Measurements from ENCODE around the gene OR1F1.
A peak's percentile ranks its signal among the peaks of the same experiment; 100 is the strongest.
"Not testable (repeated sequence)": the region's sequence is repeated elsewhere in the genome, so short reads cannot be mapped to it uniquely, and the experiment has no call there.

The OR1F1 gene

DNA sequence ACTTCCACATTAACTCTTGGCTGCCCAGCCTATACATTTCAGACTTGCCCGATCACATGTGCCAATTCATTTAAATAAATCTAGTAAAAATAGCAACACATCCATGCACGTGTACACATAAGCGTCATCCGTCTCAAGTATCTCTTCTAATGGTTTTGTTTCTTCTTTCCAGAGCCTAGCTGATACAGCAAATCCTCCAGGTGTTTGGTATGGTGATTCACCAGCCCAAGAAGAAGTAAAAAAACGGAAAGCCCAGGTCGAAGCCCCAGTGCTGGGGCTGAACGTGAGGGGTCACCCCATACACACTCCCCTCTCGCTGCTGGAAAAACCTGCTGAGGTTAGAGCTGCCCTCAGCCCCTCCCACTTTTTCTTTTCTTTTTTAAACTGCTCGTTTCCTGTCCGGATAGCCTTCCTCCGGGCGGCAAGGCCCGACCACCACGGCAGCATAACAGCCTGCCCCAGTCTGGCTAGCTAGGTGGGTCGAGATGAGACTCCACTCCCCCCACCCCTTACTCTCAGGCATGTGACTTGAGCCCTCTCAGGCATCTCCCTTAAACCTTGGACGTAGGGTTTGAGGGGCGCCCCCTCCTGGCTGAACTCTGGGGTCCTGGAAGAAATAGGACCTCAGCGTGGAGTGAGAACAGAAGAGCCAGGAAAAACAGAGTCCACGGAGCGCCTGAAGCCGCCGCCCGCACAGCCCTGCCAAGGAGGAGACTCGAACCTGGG, 13.9 kb upstream of the OR1F1 start:
- DNase-seq: peak in 1 of 3 experiments; percentile 8

DNA sequence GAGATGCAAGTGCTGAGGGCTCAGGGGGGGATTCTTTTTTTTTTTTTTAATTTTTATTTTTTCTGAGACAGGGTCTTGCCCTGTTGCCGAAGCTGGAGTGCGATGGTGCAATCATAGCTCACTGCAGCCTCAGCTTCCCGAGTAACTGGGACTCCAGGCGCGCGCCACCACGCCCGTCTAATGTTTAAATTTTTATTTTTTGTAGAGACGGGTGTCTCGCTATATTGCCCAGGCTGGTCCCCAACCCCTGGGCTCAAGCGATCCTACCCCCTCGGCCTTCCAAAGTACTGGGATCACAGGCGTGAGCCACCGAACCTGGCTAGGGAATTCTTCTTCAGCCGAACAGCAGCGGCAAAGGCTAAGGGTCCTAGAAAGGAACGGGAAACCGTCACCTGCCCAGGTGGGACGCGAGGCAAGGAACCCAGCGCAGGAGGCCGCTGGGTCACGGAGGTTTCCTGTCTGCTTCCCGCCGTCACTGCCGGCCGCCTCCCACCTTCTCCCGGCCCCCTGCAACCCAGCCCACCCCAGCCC, 13.3 kb upstream of the OR1F1 start:
- no peak for DNase-seq

- DNase-seq: peak in 1 of 3 experiments; percentile 7
These were observed 12.6 kb upstream of the OR1F1 start for GRCh38 chr16:3175157-3176093.

DNA sequence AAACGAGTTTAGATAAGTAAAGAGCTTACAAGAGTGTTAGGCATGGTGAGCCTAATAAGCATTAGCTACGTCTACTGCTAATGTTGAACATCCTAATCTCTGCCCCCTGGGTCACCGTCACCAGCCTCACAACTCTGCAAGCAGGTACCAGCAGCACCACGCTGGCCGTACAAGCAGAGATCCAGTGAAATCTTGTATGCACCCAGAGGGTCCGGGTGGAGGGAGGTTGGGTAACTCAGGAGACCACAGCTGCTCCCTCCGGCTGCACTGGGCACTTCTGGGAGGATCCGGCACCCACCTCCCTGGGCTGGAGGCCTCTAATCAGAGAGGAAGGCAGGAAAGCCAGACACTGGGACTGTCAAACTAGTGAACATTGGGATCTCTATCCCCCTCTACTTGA, 8.4 kb upstream of the OR1F1 start:
- no peak for DNase-seq

DNA sequence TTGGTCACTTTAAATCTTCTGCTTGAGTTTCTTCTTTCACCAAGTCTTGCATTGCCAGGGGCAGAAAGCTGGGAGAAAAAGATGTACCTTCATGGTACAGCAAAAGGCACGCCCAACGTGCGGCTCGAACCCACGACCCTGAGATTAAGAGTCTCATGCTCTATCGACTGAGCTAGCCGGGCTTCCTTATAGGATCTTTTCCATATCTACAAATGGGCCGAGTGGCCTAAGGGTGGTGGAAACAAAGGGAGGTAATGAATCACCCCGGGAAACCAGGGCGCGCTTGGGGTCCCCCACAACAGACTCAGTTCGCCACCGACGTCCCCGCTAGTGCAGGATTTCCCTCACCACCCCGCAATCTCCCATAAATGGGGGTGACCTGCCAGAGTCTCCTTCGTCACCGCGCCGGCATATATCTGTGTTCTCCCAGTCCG, 7.5 kb upstream of the OR1F1 start:
- no peak for DNase-seq

DNA sequence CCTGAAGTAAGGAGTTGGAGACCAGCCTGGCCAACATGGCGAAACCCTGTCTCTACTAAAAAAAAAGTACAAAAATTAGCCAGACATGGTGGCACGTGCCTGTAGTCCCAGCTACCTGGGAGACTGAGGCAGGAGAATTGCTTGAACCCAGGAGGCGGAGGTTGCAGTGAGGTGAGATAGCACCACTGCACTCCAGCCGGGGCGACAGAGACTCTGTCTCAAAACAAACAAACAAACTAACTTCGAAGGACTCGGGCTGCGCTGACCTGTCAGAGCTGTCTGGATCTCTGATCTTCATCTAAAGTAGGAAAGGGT, 5.8 kb upstream of the OR1F1 start:
- not testable (repeated sequence) for DNase-seq

GRCh38 chr16:3182608-3183444, 5.2 kb upstream of the OR1F1 start:
- no peak for DNase-seq

DNA sequence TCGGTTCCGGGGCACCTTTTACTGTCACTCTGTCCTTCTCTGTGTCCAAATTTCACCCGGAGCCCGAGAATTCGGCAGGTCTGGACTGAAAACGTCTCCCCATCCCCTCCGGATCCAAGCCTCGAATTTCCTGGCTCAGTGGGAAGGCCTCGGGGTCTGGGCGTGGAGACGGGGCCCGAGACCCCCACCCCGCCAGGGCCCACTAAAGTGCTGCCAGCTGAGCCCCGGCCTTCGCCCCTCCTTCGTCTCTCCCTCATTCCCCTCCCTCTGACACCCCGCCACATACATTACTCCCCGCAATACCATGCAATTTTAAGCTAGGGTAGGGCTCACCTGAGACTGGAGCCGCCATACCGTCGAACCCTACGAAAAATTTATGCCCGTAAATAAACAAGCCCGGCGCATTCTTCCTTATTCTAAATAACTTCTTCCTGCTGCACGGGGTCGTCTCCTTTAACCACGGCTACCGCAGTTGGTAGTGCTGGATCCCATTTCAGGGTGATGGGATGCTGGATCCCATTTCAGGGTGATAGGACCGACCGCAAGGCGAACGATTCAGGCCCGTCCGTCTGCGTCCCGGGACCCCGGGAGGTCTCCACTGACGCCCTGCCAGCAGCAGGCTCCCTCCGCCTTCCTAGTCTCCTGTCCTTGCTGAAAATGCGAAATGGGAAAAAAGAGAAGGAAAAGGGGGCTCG, 4.4 kb upstream of the OR1F1 start:
- DNase-seq: no peak

DNA sequence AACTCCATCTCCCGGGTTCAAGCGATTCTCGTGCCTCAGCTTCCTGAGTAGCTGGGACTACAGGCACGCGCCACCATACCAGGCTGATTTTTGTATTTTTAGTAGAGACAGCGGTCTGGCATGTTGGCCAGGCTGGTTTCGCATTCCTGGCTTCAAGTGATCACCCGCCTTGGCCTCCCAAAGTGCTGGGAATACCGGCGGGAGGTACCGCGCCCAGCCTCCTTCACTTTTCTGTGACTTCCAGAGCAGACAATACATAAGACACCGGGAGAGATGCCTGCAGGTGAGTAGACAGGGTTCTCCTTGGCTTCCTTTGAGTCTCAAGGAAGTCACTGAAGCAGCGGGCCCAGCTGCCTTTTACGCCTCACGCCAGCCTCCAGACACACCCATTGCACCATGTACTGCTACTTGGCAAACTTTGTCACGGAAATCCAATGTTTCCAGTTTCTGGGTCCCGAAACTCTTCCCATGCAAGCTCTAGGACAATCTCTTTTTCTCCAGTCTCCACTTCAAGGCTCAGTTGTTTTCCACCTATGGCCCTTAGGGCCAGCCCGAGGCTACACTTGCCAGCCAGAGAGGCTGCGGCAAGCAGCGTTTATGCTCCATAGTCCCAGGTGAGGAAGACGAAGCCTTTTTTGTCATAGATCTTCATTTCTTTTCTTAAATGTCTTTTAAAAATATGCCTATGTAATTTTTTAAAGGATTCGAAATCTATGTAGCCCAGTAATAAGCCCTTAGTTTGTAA, 886 bp upstream of the OR1F1 start:
- DNase-seq: no peak

DNA sequence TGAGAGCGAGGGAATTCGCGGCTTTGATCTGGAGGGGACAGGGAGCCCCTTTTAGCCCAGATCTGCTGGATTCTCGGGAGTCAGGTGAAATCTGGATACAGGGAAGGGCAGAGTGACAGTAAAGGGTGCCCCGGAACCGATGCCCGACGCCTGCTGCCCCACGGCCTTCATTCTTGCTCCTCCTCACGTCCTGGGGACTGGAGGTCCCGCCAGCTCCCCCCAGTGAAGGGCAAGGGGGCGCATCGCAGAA, 596 bp downstream of the OR1F1 start:
- no peak for DNase-seq

DNA sequence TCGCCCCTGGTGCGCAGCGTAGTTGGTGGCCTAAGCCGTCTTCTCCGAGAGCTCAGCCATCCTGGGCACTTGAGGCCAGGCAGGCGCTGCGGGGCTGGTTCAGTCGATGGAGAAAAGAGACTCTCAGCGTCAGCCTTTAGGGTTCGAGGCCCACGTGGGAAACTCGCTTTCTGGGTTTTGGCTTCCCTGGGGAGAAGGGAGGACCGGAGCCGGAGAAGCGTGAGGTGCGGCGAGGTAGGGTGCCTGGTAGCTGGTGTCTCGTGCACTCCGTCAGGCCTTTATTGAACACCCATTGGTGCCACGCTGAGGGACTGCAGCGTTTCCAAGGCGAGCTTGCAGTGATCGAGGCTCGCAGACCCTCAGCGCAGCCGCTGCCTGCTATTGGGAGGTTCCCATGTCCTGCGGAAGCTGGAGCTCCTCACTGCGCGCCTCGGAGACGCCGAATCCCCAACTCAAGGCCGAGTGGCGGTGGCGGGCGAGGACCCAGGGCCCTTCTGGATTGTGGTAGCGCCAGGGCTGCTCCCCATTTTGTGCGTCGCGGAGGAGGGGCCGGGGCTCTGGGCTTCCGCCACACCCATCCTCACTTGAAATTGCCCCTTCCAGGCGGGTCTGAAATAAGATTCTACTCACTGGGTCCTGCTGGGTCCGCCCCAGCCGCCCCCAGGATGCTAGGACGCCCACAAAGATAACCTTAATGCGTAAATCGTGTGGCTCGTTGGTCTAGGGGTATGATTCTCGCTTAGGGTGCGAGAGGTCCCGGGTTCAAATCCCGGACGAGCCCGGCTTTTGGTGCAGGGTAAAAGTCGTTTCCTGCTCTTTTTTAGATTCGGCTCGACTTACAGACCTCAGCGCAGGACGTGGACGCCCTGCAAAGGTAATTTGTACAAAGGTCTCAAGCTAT, 1.2 kb downstream of the OR1F1 start:
- no peak for DNase-seq

DNA sequence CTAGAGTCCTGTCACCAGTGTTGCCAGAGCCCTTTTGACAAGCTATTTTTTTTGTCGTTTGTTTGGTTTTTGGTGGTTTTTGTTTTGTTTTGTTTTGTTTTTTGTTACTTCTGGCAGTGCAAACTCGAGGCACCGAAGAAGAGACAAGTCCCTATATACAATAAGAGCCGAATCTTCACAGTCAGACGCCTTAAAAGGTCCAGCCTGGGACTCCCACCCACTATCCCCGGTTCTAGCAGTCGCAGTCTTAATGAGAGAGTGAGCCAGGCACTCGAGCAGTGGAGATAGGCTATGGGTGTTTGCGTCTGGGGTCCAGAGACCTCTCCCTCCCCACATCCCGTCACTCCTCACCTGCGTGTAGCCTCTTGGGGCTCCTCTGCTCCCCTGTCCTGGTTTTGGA, 1.9 kb downstream of the OR1F1 start:
- DNase-seq: no peak

GRCh38 chr16:3190949-3191353, 2.9 kb downstream of the OR1F1 start:
- DNase-seq: no peak

DNA sequence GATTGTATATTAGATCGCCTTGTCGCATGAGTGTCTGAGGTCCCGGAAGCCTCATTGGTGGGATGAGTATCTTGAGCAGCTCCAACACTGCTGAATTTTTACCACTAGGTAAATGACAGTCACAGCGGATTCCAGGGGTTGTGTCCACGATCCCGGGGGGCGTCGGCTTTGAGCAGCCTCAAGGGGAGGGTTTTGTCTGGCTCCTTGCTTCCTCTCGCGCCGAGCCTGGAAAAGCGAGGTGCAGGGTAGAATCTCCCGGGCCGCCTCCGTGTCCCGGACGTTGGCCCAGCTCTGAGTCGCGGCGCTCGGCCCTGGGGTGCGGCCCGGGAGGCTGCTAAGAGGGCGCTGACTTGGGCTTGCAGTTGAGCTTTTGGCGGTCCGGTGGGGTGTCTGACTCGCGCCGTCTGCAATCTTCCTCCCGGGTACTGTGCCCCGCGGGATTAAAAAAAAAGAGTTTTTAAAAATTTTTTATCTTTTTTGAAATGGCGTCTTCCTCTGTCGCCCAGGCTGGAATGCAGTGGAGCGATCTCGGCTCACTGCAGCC, 4.5 kb downstream of the OR1F1 start:
- no peak for DNase-seq

GRCh38 chr16:3193221-3194212, 5.5 kb downstream of the OR1F1 start:
- DNase-seq: no peak

DNA sequence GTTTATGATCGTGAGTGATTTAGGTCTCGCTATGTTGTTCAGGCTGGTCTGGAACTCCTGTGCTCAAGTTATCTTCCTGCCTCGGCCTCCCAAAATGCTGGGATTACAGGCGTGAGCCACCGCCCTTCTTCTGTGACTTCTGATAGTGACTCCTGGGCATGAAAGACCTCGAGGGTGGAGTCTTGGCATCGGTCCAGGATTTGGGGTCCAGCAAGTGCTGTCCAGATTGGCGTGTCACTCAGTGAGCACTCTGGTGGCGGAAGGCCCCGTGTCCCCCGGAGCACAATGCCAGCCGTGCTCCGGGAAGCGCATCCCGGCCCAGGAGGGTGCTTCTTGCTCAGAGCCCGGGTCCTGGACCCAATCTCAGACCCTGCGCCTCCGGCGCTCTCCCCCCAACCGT, 6.8 kb downstream of the OR1F1 start:
- DNase-seq: no peak

DNA sequence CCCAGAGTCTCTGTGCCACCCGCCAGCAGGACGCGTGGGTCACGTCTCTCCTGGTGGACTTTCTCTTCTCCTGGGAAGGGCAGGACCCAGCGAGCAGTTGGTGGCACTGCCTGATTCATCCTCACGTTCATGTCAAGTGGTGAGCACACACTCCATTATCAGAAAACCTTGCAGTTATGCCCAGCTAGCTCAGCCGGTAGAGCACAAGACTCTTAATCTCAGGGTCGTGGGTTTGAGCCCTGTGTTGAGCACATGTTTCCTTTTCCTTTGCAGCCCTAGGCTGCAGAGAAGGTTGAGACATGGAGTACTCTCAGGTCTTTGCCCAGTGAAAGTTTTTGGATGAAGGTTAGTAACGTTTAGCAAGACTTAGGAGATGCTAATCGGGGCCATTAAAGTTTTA, 8.0 kb downstream of the OR1F1 start:
- DNase-seq: no peak

GRCh38 chr16:3197694-3198333, 9.8 kb downstream of the OR1F1 start:
- DNase-seq: not testable (repeated sequence)

All from NCI-H1417 (cell line).